OCI-LY1 (cell line): Measurements from ENCODE around the gene EPHA7.

Experiments used
- H2AFZ ChIP-seq: fragments of 200-600 bp; sonication (generic), shearing (Covaris generic); 2 replicates; pipeline ENCODE4 v1.6.0; 2014; ENCODE audit warnings: antibody characterized with exemption, mild to moderate bottlenecking, low read length
- H3F3A ChIP-seq: fragments of 200-600 bp; sonication (generic), shearing (Covaris generic); 2 replicates; pipeline ENCODE4 v1.6.0; 2014; ENCODE audit warnings: mild to moderate bottlenecking, antibody characterized with exemption, low read length, moderate library complexity; ENCODE audit not compliant: insufficient read depth
- H3K27ac ChIP-seq: fragments of 200-600 bp; sonication (generic); 2 replicates; pipeline ENCODE4 v1.5.1; 2014; ENCODE audit warnings: low read length, mixed run types, mild to moderate bottlenecking, low read depth; ENCODE audit not compliant: poor library complexity, severe bottlenecking
- H3K27me3 ChIP-seq: fragments of 200-600 bp; sonication (generic); 2 replicates; pipeline ENCODE4 v1.6.0; 2014; ENCODE audit warnings: antibody characterized with exemption, mild to moderate bottlenecking, low read length, moderate library complexity; ENCODE audit not compliant: insufficient read depth
- H3K36me3 ChIP-seq: fragments of 200-600 bp; sonication (generic); 2 replicates; pipeline ENCODE4 v1.6.1; 2014; ENCODE audit warnings: mild to moderate bottlenecking, antibody characterized with exemption, low read length, moderate library complexity, mixed read lengths; ENCODE audit not compliant: insufficient read depth
- H3K4me1 ChIP-seq: fragments of 200-600 bp; sonication (generic); 2 replicates; pipeline ENCODE4 v1.5.1; 2014; ENCODE audit warnings: mild to moderate bottlenecking, low read length, moderate library complexity; ENCODE audit not compliant: insufficient read depth, severe bottlenecking
- H3K4me2 ChIP-seq: fragments of 200-600 bp; sonication (generic), shearing (Covaris generic); 2 replicates; pipeline ENCODE4 v1.6.1; 2014; ENCODE audit warnings: low read length
- H3K4me3 ChIP-seq: fragments of 200-600 bp; sonication (generic); 2 replicates; pipeline ENCODE4 v1.5.1; 2014; ENCODE audit warnings: low read length, low read depth, mild to moderate bottlenecking, mixed read lengths; ENCODE audit not compliant: poor library complexity, severe bottlenecking
- H3K79me2 ChIP-seq: fragments of 200-600 bp; shearing (Covaris generic); 2 replicates; pipeline ENCODE4 v1.6.1; 2016; ENCODE audit warnings: mixed run types, low read length, mixed read lengths; ENCODE audit not compliant: insufficient read depth
- H3K9ac ChIP-seq: fragments of 200-600 bp; sonication (generic), shearing (Covaris generic); 2 replicates; pipeline ENCODE4 v1.6.1; 2014; ENCODE audit warnings: mild to moderate bottlenecking, low read length, mixed read lengths
- H3K9me2 ChIP-seq: fragments of 200-600 bp; sonication (generic), shearing (Covaris generic); 2 replicates; pipeline ENCODE4 v1.6.1; 2014; ENCODE audit warnings: low read depth, mild to moderate bottlenecking, low read length, mixed read lengths
- H3K9me3 ChIP-seq: fragments of 200-600 bp; shearing (Covaris generic); 2 replicates; pipeline ENCODE4 v1.6.1; 2014; ENCODE audit warnings: low read length, mixed read lengths
- H4K20me1 ChIP-seq: fragments of 200-600 bp; sonication (generic), shearing (Covaris generic); 2 replicates; pipeline ENCODE4 v1.6.0; 2016; ENCODE audit warnings: mild to moderate bottlenecking, low read length; ENCODE audit not compliant: insufficient read depth
- EZH2 ChIP-seq: fragments of 200-600 bp; sonication (generic), shearing (Covaris generic); IDR thresholded peaks from 2 replicates; pipeline ENCODE4 v1.8.0; 2017; ENCODE audit warnings: borderline replicate concordance, mixed run types, mild to moderate bottlenecking, antibody characterized with exemption, low read length, moderate library complexity, mixed read lengths
- TF ChIP-seq, protein P1 (sequence below): fragments of 200-600 bp; sonication (generic), shearing (Covaris generic); IDR thresholded peaks from 2 replicates; pipeline ENCODE4 v1.5.1; 2017; ENCODE audit warnings: mild to moderate bottlenecking, antibody characterized with exemption, low read length, moderate library complexity, mixed read lengths

The EPHA7 gene

DNA sequence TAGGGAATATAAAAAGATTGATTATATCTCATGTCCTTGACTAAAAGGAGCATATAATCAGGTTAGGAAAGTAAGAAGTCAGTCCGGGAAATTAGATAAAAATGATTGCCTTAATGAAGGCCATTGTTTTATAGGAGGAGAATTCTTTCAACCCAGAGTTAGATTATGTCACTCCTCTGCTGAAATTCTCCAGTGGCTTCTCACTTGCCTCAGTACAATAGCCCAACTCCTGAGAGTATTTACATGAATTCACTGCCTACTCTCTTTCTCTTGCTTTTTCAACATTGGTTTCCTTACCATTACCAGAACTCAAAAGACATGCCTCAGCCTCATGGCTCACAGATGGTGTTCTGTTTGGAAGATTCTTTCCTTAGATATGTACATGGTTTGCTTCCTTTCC is 114.9 kb downstream of the EPHA7 start:
- Histone ChIP-seq H4K20me1 (no peaks in the 10 kb centered on the region), H3K4me2 (no peak overlapping the region), H3F3A (no peaks in the 10 kb centered on the region), H2AFZ (no peak overlapping the region), H3K9me3 (no peaks in the 10 kb centered on the region), H3K36me3 (no peaks in the 10 kb centered on the region), H3K4me1 (no peaks in the 10 kb centered on the region), H3K9me2 (no peaks in the 10 kb centered on the region), H3K27me3 (no peaks in the 10 kb centered on the region), H3K9ac (no peak overlapping the region), H3K27ac (no peak overlapping the region), H3K79me2 (no peaks in the 10 kb centered on the region), H3K4me3 (no peak overlapping the region)
- TF ChIP-seq, protein P1, sequence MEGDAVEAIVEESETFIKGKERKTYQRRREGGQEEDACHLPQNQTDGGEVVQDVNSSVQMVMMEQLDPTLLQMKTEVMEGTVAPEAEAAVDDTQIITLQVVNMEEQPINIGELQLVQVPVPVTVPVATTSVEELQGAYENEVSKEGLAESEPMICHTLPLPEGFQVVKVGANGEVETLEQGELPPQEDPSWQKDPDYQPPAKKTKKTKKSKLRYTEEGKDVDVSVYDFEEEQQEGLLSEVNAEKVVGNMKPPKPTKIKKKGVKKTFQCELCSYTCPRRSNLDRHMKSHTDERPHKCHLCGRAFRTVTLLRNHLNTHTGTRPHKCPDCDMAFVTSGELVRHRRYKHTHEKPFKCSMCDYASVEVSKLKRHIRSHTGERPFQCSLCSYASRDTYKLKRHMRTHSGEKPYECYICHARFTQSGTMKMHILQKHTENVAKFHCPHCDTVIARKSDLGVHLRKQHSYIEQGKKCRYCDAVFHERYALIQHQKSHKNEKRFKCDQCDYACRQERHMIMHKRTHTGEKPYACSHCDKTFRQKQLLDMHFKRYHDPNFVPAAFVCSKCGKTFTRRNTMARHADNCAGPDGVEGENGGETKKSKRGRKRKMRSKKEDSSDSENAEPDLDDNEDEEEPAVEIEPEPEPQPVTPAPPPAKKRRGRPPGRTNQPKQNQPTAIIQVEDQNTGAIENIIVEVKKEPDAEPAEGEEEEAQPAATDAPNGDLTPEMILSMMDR, result no peak
- TF ChIP-seq EZH2, result no peak

DNA sequence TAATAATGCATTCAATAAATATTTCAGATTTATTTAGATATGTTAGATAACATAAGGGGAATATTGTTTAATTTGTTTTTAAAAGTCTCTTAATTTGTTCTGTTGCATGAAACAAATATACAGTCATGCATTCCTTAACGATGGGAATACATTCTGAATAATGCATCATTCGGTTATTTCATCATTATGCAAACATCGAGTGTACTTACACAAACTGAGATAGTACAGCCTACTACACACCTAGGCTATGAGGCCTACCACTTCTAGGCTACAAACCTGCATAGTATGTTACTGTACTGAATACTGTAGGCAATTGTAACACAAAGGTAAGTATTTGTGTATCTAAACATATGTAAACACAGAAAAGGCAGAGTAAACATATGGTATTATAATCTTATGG is 118.7 kb downstream of the EPHA7 start:
- H3K79me2 ChIP-seq, result no peaks in the 10 kb centered on the region
- no peaks in the 10 kb centered on the region for H4K20me1 ChIP-seq
- TF ChIP-seq, protein P1, result no peak
- no peak for TF ChIP-seq EZH2
- no peaks in the 10 kb centered on the region for H3K4me1 ChIP-seq
- H3K9ac ChIP-seq, result no peak overlapping the region
- H3K27ac ChIP-seq, result no peak overlapping the region
- H3K36me3 ChIP-seq, result no peaks in the 10 kb centered on the region
- H2AFZ ChIP-seq, result no peak overlapping the region
- H3K27me3 ChIP-seq, result no peaks in the 10 kb centered on the region
- no peaks in the 10 kb centered on the region for H3K9me3 ChIP-seq
- H3K4me3 ChIP-seq, result no peak overlapping the region
- no peaks in the 10 kb centered on the region for H3K9me2 ChIP-seq
- no peaks in the 10 kb centered on the region for H3F3A ChIP-seq
- no peak overlapping the region for H3K4me2 ChIP-seq

DNA sequence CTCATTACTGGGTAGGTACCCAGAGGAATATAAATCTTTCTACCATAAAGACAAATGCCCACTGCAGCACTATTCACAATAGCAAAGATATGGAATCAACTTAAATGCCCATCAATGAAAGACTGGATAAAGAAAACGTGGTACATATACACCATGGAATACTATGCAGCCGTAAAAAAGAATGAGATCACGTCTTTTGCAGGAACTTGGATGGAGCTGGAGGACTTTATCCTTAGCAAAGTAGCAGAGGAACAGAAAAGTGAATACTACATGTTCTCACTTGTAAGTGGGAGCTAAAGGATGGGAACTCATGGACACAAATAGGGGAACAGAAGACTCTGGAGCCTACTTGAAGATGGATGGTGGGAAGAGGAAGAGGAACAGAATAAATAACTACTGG is 119.7 kb downstream of the EPHA7 start:
- no peaks in the 10 kb centered on the region for H3K9me2 ChIP-seq
- no peak overlapping the region for H3K4me2 ChIP-seq
- H3K36me3 ChIP-seq, result no peaks in the 10 kb centered on the region
- H3K27ac ChIP-seq, result no peak overlapping the region
- no peaks in the 10 kb centered on the region for H3K4me1 ChIP-seq
- no peak overlapping the region for H3K9ac ChIP-seq
- H3F3A ChIP-seq, result no peaks in the 10 kb centered on the region
- no peaks in the 10 kb centered on the region for H3K79me2 ChIP-seq
- TF ChIP-seq, protein P1, result no peak
- no peak overlapping the region for H2AFZ ChIP-seq
- H3K27me3 ChIP-seq, result no peaks in the 10 kb centered on the region
- H4K20me1 ChIP-seq, result no peaks in the 10 kb centered on the region
- no peaks in the 10 kb centered on the region for H3K9me3 ChIP-seq
- no peak overlapping the region for H3K4me3 ChIP-seq
